Fibroblast of lung (primary cell): ENCODE results near the gene MAPK13.

Experiments used
- EZH2 ChIP-seq: IDR thresholded peaks from 2 replicates; pipeline ENCODE4 v1.5.1; 2012; ENCODE audit warnings: low read length, control low read depth, mild to moderate bottlenecking; ENCODE audit errors: missing control alignments
- TF ChIP-seq, protein P1 (sequence below), 2 donors: IDR thresholded peaks in 1 of 2; conservative IDR thresholded peaks in 1 of 2; 1 replicate in 1 of 2; 2 replicates in 1 of 2; pipeline ENCODE4 v1.5.1; 2011 to 2012; ENCODE audit warnings: low read length in 2 of 2, control low read depth in 1 of 2, inconsistent platforms in 1 of 2, low read depth in 1 of 2, mild to moderate bottlenecking in 1 of 2

DNA sequence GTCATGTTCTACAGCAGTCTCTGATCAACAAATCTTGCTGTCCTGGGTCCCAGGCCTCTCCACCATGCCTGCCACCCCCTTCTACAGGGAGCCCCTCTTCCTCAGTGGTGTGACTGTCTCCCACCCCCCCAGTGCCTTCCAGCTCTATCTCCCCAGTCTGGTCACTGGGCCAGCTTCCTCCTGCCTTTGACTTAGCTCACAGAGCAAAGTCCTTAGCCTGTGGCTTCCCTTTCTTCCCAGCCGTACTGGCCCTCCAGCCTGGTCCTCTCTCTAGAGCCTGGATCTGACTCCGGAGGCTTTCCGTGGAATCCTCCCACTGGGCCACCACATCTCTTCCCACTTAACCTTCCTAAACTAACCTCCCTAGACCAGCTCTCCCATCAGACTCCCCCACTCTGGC is 17.0 kb downstream of the MAPK13 start:
- TF ChIP-seq, protein P1, sequence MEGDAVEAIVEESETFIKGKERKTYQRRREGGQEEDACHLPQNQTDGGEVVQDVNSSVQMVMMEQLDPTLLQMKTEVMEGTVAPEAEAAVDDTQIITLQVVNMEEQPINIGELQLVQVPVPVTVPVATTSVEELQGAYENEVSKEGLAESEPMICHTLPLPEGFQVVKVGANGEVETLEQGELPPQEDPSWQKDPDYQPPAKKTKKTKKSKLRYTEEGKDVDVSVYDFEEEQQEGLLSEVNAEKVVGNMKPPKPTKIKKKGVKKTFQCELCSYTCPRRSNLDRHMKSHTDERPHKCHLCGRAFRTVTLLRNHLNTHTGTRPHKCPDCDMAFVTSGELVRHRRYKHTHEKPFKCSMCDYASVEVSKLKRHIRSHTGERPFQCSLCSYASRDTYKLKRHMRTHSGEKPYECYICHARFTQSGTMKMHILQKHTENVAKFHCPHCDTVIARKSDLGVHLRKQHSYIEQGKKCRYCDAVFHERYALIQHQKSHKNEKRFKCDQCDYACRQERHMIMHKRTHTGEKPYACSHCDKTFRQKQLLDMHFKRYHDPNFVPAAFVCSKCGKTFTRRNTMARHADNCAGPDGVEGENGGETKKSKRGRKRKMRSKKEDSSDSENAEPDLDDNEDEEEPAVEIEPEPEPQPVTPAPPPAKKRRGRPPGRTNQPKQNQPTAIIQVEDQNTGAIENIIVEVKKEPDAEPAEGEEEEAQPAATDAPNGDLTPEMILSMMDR (conservative IDR thresholded peaks at IDR 0.05 in 1 of 2, IDR thresholded peaks at IDR 0.05 in 1 of 2; ENCODE audit: low read depth in 1 of 2, low read length in 2 of 2): no peak
- TF ChIP-seq EZH2: no peak
